Panc1 (cell line): ENCODE data around the gene MYH14.

ENCODE experiments used
- SIN3A ChIP-seq: IDR thresholded peaks from 2 replicates; pipeline ENCODE4 v1.6.1; 2012; ENCODE audit warnings: low read depth, mild to moderate bottlenecking, low read length, moderate library complexity, borderline replicate concordance; ENCODE audit not compliant: insufficient read depth
- TCF7L2 ChIP-seq: IDR thresholded peaks from 2 replicates; pipeline ENCODE4 v1.6.1; 2011; ENCODE audit warnings: mild to moderate bottlenecking, low read depth, low read length, inconsistent platforms
- TF ChIP-seq, protein P1 (sequence below), 2 experiments: IDR thresholded peaks; 2 replicates each; pipeline ENCODE4 v1.6.1; 2011 to 2012; ENCODE audit warnings: low read depth in 2 of 2, control low read depth in 1 of 2, low read length in 1 of 2, mild to moderate bottlenecking in 1 of 2, moderate library complexity in 1 of 2; ENCODE audit not compliant: insufficient read depth in 1 of 2
- TF ChIP-seq, protein P2 (sequence below): fragments of 450-650 bp; IDR thresholded peaks from 2 replicates; pipeline ENCODE4 v1.5.1; 2017; ENCODE audit warnings: mild to moderate bottlenecking

DNA sequence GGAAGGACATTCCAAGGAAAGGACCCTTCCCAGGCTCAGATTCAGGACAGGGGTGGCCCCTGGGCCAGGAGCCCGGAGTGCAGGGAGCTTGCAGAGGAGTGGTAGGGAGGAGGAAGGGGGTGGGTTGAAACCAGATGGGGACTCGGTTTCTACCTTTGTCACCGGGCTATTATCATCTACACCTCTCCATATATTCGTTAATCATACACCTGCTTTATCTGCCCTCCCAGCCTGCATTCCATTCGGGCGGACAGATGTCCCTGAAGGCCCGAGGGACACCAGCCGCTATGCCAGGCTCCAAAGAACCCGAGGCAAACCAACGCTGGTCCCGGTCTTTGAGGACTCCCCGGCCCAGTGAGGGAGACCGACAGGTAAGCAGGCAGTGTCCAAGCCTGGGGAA, 15.5 kb upstream of the MYH14 start:
- TF ChIP-seq, protein P1, sequence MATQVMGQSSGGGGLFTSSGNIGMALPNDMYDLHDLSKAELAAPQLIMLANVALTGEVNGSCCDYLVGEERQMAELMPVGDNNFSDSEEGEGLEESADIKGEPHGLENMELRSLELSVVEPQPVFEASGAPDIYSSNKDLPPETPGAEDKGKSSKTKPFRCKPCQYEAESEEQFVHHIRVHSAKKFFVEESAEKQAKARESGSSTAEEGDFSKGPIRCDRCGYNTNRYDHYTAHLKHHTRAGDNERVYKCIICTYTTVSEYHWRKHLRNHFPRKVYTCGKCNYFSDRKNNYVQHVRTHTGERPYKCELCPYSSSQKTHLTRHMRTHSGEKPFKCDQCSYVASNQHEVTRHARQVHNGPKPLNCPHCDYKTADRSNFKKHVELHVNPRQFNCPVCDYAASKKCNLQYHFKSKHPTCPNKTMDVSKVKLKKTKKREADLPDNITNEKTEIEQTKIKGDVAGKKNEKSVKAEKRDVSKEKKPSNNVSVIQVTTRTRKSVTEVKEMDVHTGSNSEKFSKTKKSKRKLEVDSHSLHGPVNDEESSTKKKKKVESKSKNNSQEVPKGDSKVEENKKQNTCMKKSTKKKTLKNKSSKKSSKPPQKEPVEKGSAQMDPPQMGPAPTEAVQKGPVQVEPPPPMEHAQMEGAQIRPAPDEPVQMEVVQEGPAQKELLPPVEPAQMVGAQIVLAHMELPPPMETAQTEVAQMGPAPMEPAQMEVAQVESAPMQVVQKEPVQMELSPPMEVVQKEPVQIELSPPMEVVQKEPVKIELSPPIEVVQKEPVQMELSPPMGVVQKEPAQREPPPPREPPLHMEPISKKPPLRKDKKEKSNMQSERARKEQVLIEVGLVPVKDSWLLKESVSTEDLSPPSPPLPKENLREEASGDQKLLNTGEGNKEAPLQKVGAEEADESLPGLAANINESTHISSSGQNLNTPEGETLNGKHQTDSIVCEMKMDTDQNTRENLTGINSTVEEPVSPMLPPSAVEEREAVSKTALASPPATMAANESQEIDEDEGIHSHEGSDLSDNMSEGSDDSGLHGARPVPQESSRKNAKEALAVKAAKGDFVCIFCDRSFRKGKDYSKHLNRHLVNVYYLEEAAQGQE (IDR thresholded peaks at IDR 0.05; ENCODE audit: insufficient read depth in 1 of 2, low read depth in 2 of 2, low read length in 1 of 2) = no peak
- TF ChIP-seq, protein P2, sequence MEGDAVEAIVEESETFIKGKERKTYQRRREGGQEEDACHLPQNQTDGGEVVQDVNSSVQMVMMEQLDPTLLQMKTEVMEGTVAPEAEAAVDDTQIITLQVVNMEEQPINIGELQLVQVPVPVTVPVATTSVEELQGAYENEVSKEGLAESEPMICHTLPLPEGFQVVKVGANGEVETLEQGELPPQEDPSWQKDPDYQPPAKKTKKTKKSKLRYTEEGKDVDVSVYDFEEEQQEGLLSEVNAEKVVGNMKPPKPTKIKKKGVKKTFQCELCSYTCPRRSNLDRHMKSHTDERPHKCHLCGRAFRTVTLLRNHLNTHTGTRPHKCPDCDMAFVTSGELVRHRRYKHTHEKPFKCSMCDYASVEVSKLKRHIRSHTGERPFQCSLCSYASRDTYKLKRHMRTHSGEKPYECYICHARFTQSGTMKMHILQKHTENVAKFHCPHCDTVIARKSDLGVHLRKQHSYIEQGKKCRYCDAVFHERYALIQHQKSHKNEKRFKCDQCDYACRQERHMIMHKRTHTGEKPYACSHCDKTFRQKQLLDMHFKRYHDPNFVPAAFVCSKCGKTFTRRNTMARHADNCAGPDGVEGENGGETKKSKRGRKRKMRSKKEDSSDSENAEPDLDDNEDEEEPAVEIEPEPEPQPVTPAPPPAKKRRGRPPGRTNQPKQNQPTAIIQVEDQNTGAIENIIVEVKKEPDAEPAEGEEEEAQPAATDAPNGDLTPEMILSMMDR = no peak
- TF ChIP-seq TCF7L2 (no peak), SIN3A (no peak)
